Stimulated activated CD8-positive, alpha-beta memory T cell treated with anti-CD3 and anti-CD28 coated beads, Interleukin-4, amount 100 ng/mL, for 1 hour (primary cell): ENCODE results near the gene RPL5.

Source experiments
- DNase-seq, 2 donors: peaks; one replicate each; pipeline ENCODE4 v3.0.0-alpha.2; 2020; ENCODE audit warnings: low read depth in 2 of 2, low spot score in 1 of 2

RPL5 gene

GRCh38 chr1:92817986-92818764, 13.7 kb upstream of the RPL5 start:
- DNase-seq: no peak

DNA sequence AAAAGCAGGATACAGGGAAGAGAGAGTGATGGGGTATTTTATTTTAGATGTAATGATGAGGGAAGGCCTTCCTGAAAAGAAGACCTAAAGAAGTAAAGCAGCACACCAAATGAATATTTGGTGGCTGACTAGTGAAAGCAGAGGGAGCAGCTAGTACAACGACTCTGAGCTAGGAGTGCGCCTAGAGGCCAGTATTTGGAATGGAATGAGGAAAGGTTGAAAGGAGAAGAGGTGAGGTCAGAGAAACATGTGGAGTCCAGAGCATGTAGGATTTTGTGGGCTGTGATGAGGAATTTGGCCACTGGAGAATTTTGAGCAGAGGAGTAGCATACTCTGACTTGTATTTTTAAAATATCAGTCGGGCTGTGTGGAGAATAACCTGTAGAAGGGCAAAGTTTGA, 11.8 kb upstream of the RPL5 start:
- DNase-seq: no peak

GRCh38 chr1:92820551-92820950, 11.3 kb upstream of the RPL5 start:
- no peak for DNase-seq

- no peak for DNase-seq
Measured at GRCh38 chr1:92822879-92823278, 9.0 kb upstream of the RPL5 start.

GRCh38 chr1:92826792-92827191, 5.0 kb upstream of the RPL5 start:
- DNase-seq: no peak

DNA sequence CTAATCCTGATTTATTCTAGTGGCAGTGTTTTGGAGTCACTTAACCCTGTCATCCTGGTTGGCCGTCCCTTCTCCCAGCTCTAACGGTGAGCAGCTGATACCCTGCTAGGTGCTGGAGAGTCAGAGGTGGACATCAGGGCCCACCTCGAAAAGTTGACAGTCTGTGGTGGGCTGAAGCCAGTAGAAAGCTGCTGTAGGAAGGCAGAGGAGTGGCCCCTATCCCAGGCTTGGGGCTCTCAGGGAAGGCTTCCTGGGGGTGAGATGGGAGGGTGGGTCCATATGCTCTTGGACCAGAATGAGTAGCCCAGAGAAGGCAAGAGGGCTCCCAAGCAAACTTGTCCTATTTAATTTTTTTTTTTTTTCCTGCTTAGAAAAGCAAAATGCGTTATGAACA, 475 bp upstream of the RPL5 start:
- no peak for DNase-seq

DNA sequence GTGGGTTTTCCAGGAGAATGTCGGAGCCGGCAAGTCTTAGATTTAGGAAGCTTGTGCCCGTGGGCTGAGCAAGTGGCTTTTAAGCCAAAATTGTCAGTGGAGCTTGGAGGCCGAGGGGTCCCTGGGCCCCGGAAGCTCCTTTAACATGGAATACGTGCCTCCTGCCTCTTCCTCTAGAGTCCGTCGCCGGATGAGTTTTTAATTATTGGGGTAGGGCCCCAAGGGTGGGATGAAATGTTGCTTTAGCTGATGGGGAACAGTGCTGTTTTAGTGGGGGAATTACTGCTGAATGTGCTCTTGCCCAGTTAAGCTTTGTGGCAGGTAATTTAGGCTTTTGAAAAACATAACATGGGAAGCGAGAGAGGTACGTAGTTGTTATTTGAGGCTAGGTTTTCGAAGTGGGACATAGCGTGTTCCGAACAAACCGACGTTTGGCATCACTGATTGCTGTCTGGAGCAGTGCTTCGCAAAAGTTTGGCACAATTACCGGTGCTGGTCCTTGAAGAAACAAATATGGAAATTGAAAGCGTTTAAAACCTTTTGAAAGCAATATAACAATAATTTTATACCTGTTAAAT, 786 bp downstream of the RPL5 start:
- no peak for DNase-seq

DNA sequence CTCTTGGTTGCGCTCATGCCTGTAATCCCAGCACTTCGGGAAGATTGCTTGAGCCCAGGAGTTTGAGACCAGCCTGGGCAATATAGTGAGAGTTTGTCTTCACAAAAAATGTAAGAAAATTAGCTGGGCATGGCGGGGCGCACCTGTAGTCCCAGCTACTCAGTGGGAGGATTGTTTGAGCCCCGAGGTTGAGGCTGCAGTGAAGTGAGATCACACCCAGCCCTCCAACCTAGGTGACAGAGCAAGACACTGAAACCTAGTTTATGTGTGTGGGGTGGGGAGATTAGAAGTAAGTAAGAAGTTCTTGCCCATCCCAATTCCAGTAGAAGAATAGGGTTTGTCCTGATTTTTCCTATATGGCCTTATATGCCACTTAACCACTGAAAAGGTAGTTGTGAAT, 2.0 kb downstream of the RPL5 start:
- no peak for DNase-seq

GRCh38 chr1:92834617-92835016, 2.8 kb downstream of the RPL5 start:
- no peak for DNase-seq

- DNase-seq: no peak
Measured at GRCh38 chr1:92837062-92837461, 5.2 kb downstream of the RPL5 start.

DNA sequence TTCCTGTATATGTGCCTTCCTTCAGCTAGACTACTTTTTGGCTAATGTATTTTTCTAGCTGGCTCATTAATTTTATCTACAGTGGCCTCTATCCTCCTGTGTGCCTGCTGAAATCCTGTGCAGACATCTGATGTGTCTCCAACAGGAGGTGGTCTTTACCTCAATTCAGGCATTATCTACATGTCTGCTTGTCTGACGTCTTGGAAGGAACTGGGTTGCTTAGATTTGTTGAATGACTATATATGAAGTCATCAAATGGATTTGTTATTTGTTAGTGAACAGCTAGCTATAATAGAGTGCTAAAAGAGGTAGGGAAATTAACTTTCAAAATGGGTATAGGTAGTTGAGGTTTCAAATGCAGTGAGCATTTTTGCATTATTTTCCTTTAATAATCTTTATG, 6.7 kb downstream of the RPL5 start:
- no peak for DNase-seq

- no peak for DNase-seq
Measured at GRCh38 chr1:92839442-92839841, 7.6 kb downstream of the RPL5 start.

DNA sequence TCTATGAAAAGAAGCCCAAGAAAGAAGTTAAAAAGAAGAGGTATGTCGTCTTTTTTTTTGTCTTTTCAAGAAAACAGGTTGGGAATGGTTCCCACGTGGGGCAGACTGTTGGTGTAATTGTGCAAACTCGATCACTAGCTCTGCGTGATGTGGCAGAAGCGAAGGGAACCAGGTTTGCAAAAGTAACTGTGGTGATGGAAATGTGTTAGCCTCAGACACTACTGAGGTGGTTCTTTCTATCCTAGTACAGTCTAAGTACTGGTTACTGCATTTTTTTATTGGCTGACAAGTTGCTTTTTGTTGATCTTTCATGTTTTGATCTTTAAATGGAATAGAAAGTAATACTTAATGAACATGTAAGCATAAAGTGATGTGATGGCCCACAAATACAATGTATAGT, 8.8 kb downstream of the RPL5 start:
- no peak for DNase-seq

DNA sequence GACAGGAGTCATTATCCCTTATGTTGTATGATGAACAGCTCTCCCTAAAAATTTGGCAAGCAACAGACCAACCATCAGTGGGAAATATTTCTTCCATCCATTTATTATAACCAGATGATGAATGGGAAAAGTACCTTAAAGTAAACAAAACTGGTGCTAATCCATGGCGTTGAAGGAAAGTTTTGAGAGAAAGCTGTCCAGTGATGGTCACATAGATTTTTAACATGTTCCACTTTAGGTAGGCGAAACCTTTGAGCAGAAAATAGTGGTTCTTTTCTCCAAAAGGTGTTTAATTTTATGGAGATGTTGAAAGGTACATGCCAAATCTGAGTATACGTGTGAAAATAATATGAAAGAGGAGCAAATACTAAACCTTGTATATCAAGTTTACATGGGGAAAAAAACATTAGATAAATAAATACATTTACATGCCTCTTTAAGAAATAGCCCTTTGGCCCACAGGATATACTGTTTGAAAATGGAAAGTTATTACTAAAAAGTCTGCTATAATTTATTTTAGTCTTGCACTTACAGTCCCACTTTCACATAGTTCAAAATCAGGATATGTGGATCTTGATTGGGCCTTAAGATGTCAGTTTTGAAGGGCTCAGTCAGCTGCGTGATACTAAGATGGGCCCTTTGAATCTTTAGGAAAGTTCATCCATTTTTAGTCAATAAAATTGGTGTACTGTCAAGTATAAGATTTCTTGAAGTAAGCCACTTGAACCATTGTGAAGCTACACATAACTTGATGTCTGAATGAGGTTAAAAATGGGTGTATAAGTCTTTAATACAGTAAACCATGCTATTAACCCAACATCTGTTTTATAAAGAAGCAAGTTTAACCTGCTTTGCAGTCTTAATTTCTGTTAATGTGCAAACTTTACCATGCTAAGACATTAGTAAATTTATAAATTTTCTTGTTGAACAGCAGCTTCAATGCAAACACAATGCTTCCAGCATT, 10.5 kb downstream of the RPL5 start:
- DNase-seq: no peak

- no peak for DNase-seq
Measured at GRCh38 chr1:92843046-92843423, 11.2 kb downstream of the RPL5 start.

- DNase-seq: no peak
Measured at GRCh38 chr1:92843429-92844352, 11.9 kb downstream of the RPL5 start.

DNA sequence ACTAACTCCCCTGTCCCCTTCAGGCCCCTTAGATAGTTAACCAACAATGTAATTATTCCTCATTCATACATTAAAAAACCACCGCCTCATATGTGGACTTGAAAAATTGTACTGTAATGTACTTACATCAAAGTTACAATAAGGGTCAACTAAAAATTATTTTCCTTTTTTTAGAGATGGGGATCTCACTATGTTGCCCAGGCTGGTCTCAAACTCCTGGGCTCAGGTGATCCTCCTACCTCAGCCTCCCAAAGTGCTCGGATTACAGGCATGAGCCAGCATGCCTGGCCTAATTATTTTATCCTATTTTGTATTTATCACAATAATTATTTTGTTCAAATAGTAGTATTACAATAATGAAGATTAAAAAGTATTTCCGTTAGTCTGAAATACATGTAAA, 12.6 kb downstream of the RPL5 start:
- no peak for DNase-seq

GRCh38 chr1:92845908-92846307, 14.1 kb downstream of the RPL5 start:
- DNase-seq: no peak

DNA sequence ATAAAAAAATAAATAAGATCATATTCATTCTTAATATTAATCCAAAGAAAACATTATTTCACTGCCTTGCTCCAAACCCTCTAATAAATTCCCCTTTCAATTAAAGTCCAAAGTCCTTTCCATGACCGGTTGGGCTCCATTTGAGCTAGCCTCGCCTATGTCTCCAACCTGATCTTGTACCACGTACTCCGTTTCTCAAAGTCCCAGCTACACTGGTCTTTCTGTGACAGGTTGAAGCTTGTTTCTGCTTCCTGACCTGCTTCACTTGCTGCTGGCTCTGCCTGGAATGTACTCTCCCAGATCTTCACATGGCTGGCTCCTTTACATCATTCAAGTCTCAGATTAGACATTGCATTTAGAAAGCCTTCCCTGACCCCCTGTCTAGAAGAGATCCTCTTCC, 16.4 kb downstream of the RPL5 start:
- DNase-seq: no peak

GRCh38 chr1:92850019-92850418, 18.2 kb downstream of the RPL5 start:
- no peak for DNase-seq

- DNase-seq: no peak
Measured at GRCh38 chr1:92851729-92852128, 19.9 kb downstream of the RPL5 start.
